SIG-M5 treated with dmso at 0.1 percent for 504 hours (cell line): ENCODE data around the gene IGSF9B.
A peak's percentile ranks its signal among the peaks of the same experiment; 100 is the strongest.

Experiments used
- DNase-seq: peaks from one replicate; lab custom pipeline; 2025; ENCODE audit not compliant: unreplicated experiment; lab: John Stamatoyannopoulos, UW

Gene IGSF9B

GRCh38 chr11:133940034-133940433 is 16.7 kb downstream of the IGSF9B start:
- DNase-seq: no peak

GRCh38 chr11:133939558-133939957 is 17.2 kb downstream of the IGSF9B start:
- no peak for DNase-seq

GRCh38 chr11:133938166-133938565 is 18.6 kb downstream of the IGSF9B start:
- DNase-seq: no peak

- no peak for DNase-seq
Observed at GRCh38 chr11:133937468-133937867, 19.3 kb downstream of the IGSF9B start.

GRCh38 chr11:133937015-133937414 is 19.8 kb downstream of the IGSF9B start:
- DNase-seq: no peak

GRCh38 chr11:133936592-133936991 is 20.2 kb downstream of the IGSF9B start:
- no peak for DNase-seq

GRCh38 chr11:133936136-133936535 is 20.6 kb downstream of the IGSF9B start:
- no peak for DNase-seq

GRCh38 chr11:133935551-133935910 is 21.2 kb downstream of the IGSF9B start:
- DNase-seq: no peak

- DNase-seq: no peak
Observed at GRCh38 chr11:133934599-133935550, 21.9 kb downstream of the IGSF9B start.

- no peak for DNase-seq
Observed at GRCh38 chr11:133934096-133934495, 22.7 kb downstream of the IGSF9B start.

- no peak for DNase-seq
Observed at GRCh38 chr11:133931449-133932060, 25.2 kb downstream of the IGSF9B start.

- no peak for DNase-seq
Observed at GRCh38 chr11:133930767-133931448, 25.9 kb downstream of the IGSF9B start.

GRCh38 chr11:133930053-133930766 is 26.6 kb downstream of the IGSF9B start:
- DNase-seq: no peak

- DNase-seq: no peak
Observed at GRCh38 chr11:133929401-133930052, 27.2 kb downstream of the IGSF9B start.

- peak; percentile 19 for DNase-seq
Observed at GRCh38 chr11:133928628-133929059, 28.1 kb downstream of the IGSF9B start.

- peak; percentile 35 for DNase-seq
Observed at GRCh38 chr11:133927690-133928627, 28.8 kb downstream of the IGSF9B start.

- no peak for DNase-seq
Observed at GRCh38 chr11:133926466-133927246, 30.1 kb downstream of the IGSF9B start.

GRCh38 chr11:133925756-133926155 is 31.0 kb downstream of the IGSF9B start:
- DNase-seq: no peak

- DNase-seq: no peak
Observed at GRCh38 chr11:133924661-133925060, 32.1 kb downstream of the IGSF9B start.
